DMS153 (cell line): ENCODE results near the gene KRTAP5-2.
"Not testable (repeated sequence)": the region's sequence is repeated elsewhere in the genome, so short reads cannot be mapped to it uniquely, and the experiment has no call there.

Experiments used
- DNase-seq: peaks from one replicate; lab custom pipeline; 2025; lab: John Stamatoyannopoulos, UW

KRTAP5-2 gene, protein sequence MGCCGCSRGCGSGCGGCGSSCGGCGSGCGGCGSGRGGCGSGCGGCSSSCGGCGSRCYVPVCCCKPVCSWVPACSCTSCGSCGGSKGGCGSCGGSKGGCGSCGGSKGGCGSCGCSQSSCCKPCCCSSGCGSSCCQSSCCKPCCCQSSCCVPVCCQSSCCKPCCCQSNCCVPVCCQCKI

DNA sequence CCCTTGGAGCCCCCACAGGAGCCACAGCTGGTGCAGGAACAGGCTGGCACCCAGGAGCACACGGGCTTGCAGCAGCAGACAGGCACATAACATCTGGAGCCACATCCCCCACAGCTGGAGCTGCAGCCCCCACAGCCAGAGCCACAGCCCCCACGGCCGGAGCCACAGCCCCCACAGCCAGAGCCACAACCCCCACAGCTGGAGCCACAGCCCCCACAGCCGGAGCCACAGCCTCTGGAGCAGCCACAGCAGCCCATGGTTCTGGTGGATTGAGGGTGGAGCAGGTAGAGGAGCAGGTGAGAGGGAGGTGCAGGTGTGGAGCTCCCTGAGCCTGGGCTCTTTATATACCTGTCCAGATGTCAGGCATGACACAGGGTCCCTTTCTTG lies at the start of gene KRTAP5-2:
TSS of gene KRTAP5-2 (minus strand) at position 301 of the 387 bp plus-strand sequence. CDS start at position 257, 44 bp downstream.
- no peak for DNase-seq

DNA sequence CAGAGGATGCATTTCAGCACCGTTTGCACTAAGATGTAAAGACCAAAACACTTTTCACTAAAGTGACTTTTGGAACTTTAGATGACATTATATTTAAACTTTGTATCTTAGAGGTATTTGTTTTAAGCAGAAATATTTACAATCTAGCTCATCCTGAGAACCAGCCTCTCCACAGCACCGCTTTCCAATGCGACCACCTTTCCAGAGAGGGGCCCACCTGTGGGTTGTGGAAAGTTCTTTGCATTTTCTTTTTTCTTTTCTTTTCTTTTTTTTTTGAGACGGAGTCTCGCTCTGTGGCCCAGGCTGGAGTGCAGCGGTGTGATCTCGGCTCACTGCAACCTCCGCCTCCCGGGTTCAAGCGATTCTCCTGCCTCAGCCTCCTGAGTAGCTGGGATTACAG lies 48.4 kb upstream of the KRTAP5-2 start:
- not testable (repeated sequence) for DNase-seq

DNA sequence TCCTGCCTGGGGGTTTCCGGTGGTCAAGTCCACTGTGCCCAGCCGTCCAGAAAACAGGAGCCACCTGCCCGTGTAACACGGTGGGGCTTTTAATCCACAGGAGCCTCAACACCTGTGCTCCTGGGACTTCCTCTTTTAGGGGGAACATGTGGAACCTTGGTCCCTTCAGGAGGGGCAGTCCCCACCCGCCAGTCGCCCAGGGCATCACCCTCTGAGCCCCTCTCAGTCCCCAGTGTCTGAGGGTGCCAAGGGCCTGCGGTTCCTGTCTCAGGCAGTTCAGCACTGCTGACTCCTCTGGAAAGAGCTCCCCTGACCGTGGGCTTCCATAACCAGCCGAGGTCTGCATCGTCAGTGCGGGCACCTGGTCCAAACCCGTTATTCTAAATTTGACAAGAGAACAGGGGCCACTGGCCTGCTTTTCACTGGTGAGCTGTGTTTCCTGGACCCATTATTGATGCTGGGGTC lies 47.3 kb upstream of the KRTAP5-2 start:
- DNase-seq = no peak

DNA sequence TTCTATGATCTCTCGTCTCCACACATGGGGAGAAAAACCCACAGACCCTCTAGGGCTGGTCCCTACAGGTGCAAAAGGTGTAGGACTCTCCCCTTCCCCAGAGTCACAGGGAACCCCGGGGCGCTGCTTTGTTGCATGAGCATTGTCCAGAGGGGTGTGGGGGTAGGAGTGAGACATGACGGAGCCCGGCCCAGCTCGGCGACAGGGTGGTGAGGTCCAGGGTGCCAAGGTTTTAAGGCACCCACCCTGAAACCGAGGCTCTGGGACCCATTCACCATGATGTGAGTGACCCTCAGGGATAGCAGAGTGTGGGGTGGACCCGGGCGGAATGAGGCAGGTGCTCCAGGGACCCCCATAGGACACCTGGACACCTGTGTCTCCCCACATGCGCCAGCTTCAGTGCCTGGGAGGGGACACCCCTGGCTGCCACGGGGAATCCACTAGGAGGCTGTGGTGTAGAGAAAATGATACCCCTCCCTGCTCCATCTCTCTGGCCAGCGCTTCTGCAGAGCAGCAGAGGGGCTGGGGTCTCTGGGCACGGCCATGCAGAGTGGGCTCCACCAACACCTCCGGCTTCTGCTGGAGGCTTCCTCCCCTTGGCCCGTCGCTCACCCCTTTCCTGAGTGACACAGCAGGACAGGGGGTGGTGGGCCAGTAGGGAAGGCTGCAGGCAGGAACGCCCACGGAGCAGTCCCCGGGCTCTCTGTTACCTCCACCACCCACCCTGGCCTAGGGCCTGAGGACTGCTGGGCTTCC lies 46.7 kb upstream of the KRTAP5-2 start:
- no peak for DNase-seq

DNA sequence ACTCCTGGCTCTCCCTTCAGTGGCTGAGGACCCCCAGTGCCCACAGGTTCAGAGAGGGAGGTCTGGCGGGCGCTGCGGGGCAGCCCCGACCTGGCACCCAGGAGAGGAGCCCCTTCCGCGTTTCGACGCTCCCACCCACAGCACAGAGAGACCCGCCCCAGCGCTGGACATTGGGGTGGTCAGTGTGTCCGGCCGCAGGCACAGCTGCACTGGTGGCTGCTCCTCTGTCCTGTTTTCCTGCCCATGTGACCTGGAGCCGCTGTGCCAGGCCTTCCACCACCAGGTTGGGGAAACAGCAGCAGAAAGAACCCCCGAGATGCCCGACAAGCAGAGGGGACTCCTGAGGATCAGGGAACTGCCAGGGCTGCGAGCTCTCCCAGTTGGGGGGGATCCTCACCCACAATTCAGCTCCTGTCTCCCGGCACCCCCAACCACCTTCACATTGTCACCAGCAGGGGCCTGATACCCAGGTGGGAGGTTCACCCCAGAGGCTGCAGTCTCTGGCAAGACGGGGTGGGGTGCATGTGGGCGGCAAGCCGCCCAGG lies 45.1 kb upstream of the KRTAP5-2 start:
- no peak for DNase-seq

DNA sequence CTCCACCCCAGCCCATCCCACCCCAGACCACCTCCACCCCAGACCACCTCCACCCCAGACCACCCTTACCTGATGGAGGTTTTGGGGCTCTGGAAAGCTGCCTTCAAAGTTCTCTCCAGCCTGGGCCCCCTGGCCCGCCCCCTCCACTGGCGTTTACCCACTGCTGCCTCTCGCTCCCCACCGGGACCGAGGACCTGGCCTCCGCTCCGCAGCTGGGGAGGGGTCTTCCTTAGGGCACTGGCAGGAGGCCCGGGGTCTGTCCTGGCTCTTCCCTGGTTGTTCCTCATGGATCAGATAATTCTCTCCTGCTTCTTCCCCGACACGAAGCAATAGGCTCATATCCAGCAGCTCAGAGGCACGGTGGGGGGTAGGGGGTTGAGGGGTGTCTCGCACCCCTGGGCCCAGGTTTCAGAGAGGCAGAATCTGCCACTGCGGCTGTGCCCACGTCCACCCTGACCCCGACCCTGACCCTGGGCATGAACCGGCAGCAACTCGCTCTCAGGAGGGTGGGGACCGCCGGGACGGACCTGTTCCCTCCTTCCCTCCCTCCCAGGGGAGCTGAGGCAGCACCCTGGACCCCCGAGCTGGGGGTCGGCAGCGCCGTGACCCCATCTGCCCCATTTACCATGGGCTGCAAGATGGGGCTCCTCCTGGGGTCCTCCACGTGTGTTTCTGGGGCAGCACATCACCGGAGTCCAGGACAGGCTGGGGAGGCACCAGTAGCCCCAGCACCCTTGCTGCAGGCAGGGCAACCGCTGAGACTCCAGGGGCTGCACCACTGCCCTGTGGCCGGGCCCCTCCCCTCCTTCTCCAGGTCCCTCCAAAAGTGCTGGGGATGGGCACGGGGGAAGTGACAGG lies 44.4 kb upstream of the KRTAP5-2 start:
- DNase-seq = no peak

DNA sequence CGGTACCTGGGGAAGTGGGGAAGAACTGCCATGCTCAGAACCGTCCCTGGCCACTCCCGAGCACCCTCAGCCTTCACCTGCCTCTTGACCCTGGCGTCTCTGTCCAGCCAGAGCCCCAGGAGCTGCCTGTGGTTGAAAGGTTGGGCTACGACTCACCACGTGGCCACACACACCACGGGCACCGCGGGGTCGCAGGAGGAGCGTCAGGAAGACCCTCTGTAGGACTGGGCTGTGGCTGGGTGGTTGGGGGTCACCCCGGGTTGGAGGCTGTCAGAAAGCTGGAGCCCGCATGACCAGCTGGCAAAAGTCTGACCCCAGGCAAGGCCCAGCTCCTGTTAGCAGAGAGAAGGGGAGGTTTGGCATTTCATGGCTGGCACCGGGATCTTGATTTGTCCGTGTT lies 43.0 kb upstream of the KRTAP5-2 start:
- no peak for DNase-seq

DNA sequence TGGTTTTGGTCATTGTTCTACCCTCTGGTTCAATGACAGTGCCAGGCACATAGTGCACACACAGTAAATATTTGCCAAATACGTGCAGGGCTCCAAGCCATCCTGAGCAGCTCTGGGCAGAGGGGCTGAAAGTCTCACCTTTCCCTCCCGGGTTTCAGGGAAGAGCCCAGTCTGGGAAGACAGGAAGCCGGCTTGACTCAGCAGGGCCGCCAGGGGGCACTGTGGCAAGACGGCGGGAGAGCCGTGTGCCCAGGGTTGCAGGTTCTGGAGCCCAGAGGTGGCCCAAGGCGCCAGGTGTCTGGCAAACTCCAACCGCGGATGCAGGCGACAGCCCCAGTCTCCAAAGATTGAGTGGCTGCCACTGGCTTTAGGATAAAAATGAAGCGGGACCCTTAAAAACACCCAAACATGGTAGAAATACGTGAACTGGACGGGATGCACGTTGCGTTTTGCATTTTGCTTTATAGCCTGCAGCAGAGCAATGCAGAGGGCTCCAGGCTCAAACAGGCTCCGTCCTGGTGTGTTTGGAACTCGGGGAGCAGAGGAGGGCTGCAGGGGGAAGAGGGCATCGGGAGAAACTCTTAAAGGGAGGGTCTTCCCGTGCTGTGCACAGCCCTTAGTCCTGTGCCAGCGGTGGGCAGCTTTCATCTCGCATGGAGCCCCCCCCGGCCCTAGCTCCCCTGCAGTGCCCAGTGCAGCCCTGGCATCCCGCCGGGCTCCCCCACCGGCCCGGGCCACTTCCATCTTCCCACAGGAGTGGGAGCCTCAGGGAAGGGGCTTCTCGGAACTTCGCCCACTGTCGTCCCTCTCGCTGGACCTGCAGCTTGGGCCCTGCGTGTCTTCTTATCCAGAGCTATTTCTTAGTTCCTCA lies 42.2 kb upstream of the KRTAP5-2 start:
- DNase-seq = peak; percentile 95

DNA sequence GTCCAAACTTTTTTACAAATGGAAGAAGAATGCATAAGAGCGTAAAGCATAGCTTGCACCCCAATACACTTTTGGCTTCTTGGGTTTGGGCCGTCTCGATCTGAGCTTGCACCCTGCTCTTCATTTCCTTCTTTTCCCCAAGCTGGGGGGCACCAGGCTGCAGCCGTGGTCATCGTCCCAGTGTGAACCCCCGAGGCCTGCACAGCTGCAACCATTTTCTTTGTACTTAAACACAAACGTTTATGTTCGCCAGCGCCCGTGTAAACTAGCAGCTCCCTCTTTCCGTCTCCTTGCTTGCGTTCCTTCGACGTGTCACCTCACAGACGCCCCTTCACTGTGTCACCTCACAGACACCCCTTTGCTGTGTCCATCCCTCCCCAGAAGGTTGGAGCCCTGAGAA lies 41.6 kb upstream of the KRTAP5-2 start:
- DNase-seq = no peak

DNA sequence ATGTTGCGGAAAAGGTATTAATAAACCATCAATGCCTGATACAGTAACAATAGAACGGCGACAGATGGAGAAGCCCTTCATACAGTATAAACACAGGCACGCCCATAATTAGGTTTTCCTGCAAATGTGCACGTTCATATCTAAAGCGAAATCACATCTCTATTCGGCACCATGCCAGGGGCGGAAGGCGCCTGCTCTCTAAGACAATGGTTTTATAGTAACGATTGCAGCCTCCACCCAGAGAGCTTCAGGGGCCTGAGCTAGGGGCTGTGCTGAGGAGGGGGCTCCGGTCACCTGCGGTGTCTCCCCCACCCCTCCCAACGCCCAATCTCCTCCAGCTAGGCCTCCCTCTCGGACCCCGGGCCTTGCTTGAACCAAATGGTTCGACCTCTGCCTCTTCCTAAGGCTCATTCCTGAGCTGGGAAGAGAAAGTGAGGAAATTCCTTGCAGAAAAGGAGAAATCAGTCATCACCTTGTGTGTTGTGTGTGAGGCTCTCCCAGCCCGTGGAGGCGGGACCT lies 41.1 kb upstream of the KRTAP5-2 start:
- DNase-seq = peak; percentile 98

DNA sequence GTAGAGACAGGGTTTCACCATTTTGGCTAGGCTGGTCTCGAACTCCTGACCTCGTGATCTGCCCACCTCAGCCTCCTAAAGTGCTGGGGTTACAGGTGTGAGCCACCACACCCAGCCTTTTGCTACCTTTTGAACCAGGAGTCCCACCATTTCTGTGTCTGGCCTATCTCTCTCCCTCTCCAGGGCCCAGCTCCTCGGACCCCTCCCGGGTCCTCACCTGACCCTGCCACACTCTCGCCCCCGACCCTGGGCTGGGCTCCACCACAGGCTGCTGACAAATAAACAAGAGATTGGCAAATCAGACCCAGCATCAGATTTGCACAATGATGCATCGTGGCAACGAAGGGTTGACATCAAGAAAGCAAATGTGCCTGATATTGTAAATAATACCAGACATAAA lies 40.2 kb upstream of the KRTAP5-2 start:
- no peak for DNase-seq

DNA sequence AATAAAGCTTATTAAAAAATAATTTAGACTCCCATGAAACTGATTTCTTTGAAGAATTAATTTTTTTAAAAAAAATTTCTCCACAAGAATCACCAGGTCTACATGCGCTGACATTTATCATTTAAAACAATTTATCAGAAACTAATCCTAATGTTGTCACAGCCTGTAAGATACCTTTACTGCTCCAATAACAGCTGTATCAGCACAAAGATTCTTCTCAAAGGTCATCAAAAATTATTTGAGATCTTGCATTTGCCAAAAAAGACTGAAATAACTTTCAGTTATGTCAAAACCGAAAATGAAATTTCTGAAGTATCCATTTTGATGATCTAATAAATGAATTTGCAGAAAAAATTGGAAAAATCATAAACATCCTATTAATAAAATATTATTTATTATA lies 39.5 kb upstream of the KRTAP5-2 start:
- no peak for DNase-seq

DNA sequence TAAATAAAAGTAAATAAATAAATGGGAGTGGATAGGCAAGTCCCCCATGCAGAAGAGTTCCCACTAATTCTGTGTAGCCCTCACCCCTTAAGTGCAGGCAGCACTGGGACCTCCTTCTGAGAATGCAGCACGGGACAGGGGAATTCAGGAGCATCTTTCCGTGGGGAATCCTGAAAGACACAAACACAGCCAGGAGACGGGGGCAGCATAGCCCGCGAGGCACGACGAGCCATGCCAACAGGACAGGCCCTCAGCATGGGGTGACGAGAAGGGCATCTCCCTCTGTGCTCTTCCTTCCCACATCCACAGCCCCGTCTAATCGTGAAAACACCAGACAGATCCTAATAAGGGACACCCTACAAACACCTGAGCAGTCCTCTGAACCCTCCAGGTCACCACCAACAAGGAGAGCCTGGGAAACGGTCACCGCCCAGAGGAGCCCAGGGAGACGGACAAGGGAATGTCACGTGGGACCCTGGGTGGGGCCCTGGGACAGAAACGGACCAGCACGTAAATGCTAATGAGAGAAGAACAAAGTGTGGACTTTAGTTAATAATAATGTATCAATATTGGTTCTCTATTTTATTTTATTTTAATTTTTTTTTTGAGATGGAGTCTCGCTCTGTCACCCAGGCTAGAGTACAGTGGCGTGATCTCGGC lies 38.3 kb upstream of the KRTAP5-2 start:
- no peak for DNase-seq

DNA sequence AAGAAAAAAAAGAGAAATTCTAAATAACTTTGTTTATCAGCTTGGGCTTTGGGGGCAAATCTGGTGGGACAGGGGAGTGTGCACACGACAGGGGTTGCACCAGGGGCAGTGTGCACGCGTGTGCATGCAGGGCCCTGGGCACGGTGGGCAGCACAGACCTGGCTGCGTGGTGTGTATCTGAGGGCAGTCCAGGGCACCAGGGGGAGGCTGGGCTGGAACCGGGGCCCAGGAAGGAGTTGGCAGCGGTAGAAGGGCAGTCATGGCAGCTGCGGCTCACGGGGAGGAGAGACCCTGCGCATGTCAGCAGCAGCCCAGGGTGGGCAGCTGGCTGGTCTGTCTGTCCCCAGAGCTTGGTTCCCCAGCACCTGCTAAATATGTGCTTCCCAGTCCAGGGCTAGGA lies 35.8 kb upstream of the KRTAP5-2 start:
- DNase-seq = no peak

DNA sequence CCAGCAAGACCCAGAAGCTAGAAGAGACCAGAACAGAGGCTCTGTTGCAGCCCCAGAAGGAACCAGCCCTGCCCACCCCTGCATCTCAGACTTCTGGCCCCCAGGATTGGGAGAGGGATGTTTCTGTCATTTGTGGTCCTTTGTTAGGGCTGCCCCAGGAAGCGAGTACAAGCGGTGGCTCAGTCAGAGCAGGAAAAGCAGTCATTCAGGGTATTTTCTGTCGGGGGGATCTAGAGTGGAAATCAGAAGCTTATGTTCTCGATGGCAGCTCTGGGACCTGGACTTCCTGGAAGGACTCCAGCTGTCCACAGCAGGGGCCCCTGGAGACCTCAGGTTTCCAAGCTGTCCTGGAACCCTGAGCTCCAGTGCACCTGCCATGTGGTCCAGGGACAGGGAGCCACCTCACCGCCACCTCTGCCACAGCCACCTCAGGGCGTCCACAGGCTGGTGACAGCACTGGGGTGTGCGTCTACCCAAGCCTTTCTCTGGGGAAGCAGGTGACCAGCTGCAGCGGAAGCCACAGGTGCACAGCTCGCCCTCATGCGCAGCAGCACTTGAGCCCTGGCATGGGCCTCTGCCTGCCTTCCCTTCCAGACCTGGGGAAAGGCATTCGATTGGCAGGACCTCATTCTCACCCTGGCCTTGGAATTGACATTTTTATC lies 34.1 kb upstream of the KRTAP5-2 start:
- peak; percentile 65 for DNase-seq

DNA sequence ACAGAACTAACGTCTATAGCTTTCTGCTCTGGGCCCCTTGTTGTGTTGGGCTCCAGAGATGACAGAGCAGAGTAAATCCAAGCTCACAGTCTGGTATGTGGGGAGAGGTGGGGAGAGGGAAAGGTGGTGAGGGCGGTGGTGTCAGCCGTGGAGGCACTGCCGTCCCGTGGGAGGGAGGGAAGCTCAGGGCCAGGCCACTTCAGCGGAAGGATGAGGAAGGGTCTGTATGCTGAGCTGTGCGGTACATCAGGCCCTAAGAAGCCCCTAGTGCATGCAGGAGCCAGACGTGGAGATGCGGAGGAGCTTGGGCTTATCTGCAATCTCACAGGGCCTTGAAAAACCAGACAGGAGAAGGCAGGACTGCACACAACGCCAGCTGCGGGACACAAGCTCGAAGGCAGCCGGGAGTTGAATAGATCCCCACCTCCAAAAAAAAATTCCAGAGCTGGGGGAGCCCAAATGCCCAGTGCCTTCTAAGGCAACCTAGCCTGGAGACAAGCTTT lies 33.0 kb upstream of the KRTAP5-2 start:
- no peak for DNase-seq

DNA sequence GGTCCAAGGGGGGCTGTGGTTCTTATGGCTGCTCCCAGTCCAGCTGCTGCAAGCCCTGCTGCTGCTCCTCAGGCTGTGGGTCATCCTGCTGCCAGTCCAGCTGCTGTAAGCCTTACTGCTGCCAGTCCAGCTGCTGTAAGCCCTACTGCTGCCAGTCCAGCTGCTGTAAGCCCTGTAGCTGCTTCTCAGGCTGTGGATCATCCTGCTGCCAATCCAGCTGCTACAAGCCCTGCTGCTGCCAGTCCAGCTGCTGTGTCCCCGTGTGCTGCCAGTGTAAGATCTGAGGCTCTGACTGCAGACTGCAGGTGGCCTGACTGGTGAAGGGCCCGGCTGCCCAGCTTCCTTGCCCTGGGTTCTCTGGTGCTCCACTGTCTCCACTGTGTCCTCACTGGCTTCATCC lies 32.2 kb upstream of the KRTAP5-2 start:
- DNase-seq = no peak

DNA sequence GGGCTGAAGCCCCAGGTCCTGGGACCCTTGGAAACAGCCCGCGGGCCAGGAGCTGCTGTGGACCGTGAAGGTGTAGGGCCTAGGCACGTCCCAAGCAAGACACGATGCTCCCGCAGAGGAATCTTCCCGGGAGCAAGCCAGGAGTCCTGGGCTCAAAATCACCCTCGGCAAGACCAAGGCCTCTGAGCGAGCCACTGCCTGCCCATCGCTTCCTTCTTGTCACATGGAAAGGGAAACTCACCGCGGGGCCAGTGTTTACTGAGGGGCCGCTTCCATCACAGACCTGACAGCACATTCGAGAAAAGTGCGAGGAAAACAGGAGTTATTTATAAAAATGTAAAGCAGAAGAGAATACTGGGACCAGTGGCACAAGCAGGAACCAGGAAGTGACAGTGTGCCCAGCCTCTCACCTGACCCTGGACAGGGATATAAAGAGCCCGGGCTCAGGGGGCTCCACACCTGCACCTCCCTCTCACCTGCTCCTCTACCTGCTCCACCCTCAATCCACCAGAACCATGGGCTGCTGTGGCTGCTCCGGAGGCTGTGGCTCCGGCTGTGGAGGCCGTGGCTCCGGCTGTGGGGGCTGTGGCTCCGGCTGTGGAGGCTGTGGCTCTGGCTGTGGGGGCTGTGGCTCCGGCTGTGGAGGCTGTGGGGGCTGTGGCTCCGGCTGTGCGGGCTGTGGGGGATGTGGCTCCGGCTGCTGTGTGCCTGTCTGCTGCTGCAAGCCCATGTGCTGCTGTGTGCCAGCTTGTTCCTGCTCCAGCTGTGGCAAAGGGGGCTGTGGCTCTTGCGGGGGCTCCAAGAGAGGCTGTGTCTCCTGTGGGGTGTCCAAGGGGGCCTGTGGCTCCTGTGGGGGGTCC lies 31.5 kb upstream of the KRTAP5-2 start, which contains the start of gene KRTAP5-5:
TSS of gene KRTAP5-5 (plus strand) at position 450 of the 860 bp plus-strand sequence. CDS start at position 516, 66 bp downstream.
- no peak for DNase-seq
